Left renal cortex interstitium (tissue), 4 donors: ENCODE measurements around the gene DNAH17. TPM values are rescaled to one million over a fixed set of nuclear protein-coding genes. Genes with fewer than 3 reads are reported as not detected.
"Not testable (repeated sequence)": the region's sequence is repeated elsewhere in the genome, so short reads cannot be mapped to it uniquely, and the experiment has no call there.

Source experiments
- DNase-seq, 4 donors: peaks; one replicate each; pipeline ENCODE4 v3.0.0-alpha.2; 2013; ENCODE audit warnings: low read depth in 4 of 4, low spot score in 2 of 4, missing footprints in 1 of 4
- polyA plus RNA-seq, 4 donors: library from polyadenylated mRNA; unstranded; fragments of 120-200 nt; gene quantifications; one replicate each; pipeline ENCODE4 v1.2.1, GENCODE V29; 2013; ENCODE audit not compliant: insufficient read length in 4 of 4

The DNAH17 gene
- polyA plus RNA-seq, 4 donors = 1.3 to 4.3 (median 2.8) TPM

DNA sequence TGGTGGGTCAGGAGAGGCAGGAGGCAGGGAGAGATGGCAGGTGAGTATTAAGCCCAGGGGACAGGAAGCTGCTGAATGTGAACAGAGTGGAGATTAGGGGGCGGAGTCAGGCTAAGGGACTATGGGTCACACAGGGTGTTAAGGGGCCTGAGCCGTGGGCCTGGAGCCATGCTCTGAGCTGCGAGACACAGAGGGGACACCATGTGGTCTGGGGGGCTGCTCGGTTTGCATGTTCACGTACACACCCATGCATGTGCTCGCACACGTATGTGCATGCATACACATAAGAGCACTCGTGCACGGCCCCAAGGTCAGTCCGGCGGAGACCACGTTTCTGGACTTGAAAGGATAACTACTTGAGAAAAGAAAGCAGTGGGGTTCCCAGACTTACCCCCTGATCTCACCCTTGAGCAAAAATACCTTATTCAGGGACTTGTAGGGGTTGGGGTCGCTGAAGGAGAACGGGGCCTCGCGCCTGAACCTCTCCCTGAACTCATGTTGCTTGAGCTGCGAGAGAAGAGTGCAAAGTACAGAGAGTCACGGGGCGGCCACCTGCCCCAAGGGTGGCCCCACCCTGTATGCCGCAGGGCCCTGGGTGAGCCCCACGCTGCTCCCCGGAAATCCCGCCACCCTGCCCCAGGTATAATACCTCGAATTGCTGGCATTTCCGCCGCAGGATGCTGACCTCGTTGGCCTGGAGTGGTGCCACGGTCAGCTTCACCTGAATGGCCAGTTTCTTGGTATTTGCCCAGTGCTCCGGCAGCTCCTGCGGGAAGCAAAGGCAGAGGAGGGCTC is 50.8 kb downstream of the DNAH17 start:
- no peak for DNase-seq

DNA sequence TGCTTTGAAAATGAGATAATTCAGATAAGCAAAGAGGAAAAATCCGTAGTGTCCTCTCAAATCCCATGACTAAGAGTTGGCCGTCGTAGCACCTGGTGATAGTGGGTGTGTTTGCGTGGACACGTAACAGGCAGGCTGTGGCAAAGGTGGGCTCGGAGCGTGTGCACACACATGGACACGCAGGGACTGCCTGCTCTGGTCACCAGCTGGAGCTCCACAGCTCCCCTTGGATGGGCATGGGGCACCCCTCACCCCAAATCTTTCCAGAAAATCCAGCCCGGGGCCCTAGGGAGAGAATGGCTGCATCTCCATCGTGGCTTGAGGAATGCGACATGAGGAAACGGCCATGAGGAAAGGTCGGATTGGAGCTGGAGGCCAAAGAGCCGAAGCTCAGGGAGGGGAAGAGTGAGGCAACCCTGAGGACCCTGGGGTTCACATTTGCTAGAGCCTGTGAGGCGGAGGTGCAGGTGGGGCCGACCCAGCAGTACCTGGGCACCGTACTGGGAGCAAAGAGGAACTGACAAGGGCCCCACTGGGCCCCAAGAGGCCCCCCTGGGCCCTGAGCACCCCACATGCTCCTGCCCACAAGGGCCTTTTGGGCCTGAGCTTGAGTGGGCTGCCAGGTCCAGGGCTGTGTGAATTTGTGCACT is 51.6 kb downstream of the DNAH17 start:
- no peak for DNase-seq

DNA sequence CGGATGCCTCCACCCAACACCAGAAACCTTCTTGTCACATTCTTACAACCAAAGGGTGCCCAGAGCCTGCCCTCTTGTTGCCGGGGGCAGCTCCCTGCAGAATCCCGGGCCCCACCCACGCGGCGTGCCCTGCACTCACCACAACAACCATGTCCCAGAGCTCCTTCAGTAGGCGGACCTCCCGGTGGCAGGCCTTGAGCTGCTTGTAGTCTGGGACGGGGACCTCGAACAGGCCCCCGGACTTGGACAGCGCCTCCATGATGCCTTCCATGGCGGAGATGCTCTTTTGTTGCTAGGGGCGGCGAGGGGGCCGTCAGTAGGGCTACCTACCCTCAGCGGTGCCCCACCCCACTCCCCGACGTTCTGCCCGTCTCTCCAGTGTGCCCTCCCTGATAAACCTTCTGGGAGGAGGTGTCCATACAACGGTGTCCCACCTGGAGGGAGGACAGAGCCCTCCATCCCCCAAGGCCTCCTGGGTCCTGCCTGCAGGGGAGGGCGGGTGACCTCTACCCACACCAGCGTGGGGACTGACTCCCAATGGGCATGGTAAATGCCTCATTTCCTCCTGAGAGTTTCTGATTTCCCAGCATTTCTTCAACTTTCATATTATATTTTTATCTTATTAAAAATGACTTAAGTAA is 52.2 kb downstream of the DNAH17 start:
- no peak for DNase-seq

DNA sequence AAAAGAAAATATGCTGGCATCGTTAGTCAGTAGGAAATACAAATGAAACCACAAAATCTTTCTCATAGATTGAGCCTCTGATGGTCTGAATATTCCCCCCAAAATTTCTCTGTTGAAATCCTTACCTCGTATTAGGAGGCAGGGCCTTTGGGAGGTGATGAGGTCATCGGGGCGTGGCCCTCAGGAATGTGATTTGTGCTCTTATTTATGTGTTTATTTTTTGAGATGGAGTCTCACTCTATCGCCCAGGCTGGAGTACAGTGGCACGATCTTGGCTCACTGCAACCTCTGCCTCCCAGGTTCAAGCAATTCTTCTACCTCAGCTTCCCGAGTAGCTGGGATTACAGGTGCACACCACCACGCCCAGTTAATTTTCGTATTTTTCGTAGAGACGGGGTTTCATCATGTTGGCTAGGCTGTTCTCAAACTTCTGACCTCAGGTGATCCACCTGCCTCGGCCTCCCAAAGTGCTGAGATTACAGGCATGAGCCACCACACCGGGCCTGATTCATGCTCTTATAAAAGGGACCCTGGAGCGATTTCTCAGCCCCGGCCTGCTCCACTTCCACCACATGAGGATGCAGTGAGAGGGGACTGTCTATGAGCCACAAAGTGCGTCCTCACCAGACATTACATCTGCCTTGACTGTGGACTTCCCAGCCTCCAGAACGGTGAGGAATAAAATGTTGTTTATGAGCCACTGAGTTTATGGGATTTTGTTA is 53.1 kb downstream of the DNAH17 start:
- no peak for DNase-seq

DNA sequence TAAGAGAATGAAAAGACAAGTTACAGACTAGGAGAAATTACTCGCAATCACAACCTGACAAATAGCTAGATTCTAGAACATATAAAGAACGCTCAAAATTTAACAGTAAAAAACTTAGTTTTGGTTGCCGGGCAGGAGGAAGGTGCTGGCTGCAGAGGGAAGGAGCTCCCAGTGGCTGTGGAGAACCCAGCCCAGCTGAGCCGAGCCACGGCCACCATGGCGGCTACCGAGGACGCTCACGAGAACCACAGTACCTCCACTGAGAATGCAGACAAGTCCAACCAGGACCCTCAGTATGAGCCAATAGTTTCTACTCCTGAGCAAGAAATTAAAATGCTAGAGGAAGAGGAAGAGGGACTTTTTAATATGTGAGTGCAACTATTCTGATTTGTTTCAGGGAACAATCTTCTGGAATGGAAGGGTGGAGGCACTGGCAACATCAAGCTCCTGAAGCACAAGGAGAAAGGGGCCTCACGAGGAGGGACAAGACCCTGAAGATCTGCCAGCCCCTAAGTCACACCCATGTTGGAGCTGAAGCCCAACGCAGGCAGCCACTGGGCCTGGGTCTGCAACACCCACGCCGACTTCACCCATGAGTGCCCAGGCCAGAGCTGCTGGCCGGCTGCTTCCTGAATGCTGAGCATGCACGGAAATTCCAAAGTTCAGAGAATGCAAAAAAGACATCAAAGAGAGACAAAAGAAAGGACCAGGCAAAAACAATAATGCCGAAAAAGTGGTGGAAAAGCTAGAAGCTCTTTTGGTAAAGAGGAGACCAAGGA is 55.0 kb downstream of the DNAH17 start:
- DNase-seq = no peak

DNA sequence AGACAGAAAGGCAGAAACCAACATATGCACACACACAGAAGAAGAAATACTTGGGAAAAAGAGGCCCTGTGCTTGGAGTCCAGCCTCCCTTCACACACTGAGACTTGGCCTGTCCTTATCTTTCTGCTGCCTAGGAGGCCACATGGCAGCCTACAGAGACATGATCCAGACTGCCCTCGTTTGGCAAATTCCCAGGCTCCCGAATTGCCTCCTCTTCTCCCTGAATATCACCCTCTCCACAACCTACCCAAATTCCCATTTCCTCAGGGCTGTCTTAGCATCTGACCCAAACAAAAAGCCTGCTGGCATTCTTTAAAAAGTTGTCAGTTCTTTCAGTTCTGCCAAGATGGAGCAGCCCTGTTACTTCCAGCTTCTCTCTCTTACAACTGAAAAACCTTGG is 59.8 kb downstream of the DNAH17 start:
- no peak for DNase-seq

DNA sequence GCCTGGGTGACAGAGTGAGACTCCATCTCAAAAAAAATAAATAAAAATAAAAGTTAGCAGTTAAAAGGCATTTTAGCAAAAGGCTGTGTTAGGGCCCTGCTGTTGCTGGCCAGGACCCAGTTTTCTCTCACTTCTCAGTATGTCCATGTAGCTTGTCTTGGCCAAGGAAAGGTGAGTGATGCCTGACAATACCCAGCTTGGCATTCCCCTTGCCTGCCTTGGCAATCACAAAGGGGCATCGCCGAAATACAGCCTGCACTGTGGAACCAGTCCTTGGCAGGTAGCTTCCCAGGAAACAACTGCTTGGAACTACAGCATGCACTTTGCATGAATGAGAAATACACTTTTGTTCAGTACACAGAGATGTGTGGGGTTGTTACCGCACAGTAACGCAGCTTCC is 61.7 kb downstream of the DNAH17 start:
- no peak for DNase-seq

DNA sequence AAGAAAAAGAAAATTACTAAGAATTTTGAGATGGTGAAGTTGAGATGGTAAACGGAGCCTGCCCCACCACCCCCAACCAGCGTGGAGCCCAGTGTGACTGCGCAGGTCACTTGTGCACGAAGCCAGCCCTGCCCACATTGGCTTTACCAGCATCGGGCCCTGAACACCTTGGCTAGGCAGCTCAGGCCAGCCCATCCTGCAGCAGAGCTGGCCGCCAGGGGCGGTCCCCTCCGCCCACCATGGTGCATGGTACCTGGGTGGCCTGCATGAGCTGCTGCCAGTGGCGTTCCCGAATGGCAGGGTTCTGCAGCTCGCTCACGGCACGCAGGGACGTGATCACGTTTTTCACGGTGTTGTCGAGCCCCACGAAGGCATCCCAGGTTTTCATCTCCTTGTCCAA is 62.7 kb downstream of the DNAH17 start:
- DNase-seq = no peak

DNA sequence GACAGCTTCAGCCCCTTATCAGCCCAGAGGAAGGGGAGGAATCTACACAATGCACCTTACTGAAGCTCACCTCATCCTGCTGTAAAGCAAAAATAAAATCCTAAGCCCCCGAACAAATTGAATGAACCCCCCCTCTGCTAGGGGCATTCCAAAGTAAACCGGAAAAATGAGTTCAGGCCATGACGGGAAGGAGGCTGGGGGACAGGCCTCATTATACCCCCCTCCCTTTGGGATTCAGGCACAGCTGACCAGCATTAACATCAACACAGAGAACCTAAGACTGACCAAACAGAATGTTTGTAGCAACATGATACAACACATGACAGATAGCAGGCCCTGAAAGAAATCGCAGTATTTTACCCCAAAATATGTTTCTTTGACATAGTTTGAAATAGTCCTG is 64.2 kb downstream of the DNAH17 start:
- no peak for DNase-seq

DNA sequence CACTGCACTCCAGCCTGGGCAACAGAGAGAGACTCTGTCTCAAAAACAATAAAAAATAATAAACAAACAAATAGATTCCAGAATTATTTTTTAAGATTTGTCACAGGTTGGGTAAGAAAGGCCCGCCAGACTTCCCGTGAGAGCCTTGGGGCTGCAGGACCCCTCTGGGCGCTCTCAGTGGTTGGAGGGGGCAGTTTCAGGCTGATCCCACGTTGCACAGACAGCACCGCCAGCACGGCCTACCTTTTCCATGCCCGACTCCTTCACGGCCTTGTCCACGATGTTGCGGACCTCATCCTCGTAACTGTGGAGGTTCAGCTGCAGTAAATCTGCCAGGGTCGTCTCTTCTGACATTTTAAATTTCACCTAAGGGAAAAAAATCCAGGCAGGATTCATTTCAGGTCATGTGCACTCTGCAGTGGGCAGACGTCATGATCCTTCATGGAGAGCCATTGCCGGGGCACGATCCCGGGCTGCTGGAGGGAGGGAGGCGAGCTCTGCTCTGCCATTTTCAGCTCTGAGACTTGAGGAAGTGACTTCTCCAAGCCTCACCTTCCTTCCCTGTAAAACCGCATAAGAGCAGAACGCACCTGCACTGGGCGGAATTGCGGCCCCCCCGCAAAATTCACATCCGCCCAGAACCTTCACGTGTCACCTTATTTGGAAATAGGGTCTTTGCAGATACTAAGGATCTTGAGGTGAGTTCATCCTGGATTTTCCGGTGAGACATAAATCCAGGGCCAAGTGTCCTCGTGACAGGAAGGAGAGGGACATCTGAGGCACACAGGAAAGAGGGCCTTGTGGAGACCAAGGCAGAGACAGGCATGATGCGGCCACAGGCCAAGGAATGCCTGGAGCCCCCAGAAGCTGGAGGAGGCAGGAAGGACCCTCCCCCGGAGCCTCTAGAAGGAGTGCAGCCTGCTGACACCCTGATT is 66.8 kb downstream of the DNAH17 start:
- DNase-seq = no peak

DNA sequence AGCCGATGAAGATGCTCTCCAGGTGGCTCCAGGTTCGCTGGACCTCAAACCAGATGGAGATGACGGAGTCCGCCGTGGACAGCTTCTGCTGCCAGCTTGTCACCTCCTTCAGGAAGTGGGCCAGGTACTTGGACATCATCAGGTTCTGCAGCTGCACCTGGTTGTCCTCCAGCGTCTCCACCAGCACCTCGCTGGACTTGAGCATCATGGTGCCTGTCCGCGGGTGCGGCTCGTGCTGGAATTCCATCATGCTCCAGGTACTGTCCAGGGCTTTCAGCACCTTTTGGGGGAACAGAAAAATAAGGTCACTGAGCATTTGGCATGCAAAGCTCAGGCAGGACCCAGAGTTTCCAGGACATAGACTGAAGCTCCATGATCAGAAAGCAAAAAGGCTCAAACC is 69.7 kb downstream of the DNAH17 start:
- DNase-seq = no peak

DNA sequence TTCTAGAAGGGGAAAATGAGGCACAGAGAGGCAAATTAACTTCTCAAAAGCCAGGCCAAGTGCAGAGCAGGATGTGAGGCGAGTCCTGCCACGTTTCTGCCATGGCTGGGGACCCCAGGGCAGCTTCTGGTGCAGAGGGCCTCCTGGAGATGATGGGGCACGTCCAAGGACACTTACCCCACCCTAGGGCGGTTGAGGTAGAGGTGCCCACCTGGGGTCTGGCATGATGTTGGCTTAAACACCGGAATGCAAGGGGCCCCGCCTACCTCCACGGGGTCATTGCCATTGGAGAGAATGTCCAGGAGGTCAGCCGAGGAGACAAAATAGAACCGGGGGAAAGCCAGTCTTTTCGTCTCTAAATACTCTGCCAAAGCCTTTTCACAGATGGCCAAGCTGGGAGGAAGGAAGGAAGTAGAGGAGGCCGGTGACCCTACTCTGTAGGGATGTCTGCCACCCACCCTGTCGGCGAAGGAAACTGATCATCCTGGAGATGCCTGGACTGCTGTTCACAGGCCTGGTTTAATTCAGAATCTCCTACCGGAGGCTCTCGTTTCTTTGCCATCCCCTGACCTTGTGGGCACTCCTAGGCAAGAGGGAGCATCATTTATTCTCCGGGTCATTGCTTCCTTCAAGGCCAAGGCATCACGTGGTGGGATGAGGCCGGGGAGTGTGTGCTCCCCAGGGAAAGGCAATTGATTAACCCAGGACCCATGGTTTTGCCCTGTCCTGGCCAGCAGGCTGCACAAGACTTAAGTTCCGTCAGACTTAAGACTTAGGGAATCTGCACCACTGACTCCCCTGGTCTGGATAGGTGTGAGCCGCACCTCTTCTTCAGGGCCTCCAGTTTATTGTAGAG is 70.5 kb downstream of the DNAH17 start:
- no peak for DNase-seq

DNA sequence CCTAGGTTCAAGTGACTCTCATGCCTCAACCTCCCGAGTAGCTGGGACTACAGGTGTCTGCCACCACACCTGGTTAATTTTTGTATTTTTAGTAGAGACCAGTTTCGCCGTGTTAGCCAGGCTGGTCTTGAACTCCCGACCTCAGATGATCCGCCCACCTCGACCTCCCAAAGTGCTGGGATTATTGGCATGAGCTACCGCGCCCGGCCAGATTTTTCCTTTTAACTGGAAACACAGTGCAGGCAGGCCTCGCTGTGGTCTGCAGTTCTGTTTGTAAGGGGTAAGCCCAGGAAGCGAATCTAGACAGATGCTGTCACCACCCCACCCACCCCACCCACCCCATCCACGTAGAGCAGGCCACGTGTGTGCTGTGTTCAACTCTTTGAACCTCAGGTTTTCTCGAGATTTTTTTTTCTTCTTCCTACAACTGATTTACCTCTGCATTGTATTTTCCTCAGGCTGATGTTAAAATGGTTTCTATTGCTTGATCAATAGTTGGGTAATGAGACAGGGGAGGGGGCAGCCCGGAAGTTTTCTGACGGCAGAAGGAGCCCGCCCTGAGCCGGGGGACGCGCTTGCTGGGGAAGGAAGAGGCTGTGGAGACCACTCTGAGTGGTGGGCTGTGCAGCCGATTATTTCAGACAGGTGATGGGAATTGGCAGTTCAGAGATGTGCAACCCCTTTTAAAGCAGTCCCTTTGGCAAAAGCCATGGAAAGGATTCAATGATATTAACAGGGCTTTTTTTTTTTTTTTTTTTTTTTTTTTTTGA is 72.9 kb downstream of the DNAH17 start:
- DNase-seq = no peak

DNA sequence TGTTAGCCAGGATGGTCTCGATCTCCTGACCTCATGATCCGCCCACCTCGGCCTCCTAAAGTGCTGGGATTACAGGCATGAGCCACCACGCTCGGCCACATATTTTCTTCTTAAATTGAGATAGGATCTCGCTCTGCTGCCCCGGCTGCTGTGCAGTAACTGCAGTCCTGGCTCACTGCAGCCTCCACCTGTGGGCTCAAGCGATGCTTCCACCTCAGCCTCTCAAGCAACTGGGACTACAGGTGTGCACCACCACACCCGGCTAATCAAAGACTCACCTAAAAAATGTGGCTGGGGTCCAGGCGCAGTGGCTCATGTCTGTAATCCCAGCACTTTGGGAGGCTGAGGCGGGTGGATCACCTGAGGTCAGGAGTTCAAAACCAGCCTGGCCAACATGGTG is 73.8 kb downstream of the DNAH17 start:
- DNase-seq = not testable (repeated sequence)

DNA sequence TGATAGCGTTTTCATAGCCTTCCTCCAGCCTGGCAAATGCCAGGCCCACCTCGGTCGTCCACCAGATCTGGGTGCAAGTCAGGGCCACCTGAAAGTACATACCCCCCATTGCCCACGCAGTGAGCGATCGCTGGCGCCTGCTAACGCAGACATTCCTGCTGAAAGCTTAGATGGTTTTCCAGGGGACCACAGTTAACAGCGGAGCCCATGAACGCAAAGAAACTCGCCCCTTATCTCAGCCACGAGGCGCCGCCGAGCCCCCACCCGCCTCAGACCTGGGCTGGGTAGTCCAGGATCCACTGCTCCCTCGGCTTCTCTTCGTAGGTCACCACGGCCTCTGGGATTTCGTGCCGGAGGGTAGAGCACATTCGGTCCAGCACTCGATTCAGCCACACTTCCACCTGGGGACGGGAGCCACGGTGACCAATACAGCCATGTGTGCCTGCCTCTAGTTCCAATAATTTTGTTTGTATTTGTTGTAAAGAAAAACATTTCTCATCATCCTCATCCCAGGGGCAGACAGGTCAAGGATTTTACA is 74.5 kb downstream of the DNAH17 start:
- DNase-seq = no peak

DNA sequence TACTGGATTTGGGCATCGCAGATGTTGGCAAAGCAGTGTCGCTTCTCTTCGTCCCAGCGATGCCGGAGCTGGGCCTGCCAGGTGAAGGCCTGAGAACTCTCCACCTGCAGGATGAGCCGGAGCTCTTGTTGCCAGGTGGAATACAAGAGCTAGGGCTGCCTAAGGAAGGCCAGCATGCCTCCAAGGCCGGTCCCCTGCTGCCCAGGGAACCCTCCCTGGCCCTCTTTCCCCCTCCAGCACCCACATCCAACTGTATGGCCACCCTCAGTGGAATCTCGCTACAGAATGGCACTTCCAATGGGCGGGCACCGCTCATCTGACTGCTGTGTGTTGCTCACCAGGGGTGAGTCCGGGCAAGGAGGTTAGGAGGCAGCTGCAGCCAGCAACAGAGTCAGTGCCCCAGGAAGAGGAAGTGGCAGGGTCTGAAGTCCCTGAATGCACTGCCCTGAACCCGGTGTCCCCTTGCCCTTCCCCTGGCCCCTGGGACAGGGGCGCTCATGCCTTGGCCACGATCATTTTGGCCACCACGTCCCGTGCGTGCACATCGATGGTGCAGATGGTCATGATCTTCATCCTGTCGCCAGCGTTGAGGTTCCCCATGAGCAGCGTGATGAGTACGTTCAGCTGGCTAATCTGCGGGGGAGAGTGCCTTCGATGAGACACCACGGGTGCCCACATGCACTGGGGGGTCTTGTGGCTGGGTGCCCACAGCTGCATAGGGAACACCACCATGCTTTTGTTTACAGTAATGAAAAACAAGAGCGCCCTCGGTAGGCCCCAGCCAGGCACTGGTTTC is 75.8 kb downstream of the DNAH17 start:
- no peak for DNase-seq

DNA sequence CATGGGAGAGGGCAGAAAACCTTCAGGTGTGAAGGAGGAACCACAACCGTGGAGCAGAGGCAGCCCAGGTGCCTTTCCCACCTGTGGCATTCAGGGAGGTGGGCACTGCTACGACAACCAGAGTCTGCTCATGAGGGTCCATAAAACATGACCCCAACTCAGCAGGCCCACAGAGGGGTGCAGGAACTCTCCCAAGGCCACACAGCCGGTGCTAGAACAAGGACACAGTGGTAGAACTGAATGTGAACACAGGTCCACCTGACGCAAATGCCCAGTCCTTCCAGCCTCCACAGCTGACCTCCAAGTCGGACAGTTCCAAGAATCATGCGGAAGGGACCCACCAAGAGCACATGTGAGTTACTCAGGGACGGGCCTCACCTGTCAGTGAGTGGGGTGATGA is 76.4 kb downstream of the DNAH17 start:
- DNase-seq = no peak
